GM20431 (cell line): ENCODE measurements around the gene KCNMA1.

ENCODE experiments used
- in situ Hi-C: fragments of 300-500 bp; cut with MseI, MboI; formaldehyde crosslinking; loops from one replicate; pipeline ENCODE4 v1.15.0; 2020; ENCODE audit warnings: low sequenced_read_pairs; ENCODE audit not compliant: unreplicated experiment

Gene KCNMA1

DNA sequence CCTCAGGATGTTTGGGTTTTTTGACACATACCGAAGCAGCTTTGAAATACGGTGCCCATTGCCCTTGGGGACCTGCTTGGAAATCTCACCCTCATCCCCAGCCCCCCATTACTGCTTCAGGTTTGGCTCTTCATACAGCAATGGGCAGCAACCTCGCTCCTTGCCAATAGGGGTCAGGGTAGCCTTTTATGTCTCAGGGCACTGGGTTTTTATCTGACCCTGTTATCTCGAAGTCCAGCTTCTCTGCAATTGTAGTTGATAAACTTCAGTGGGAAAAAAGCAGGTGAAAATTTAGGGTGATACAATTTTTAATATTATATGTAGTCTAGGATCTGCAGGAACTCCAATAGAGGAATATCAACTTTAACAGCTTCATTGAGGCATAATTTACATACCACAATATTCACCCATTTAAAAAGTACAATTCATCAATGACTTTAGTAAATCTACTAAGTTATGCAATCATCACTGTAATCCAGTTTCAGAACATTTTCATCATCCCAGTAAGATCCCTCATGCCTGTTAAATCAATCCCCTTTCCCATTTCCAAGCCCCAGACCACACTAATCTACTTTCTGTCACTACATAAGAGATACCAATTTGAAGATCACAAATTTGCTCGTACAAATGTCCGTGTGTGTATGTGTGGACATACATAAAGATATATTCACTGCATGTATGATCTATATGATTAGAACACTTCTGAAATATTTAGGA is 386.2 kb downstream of the KCNMA1 start:
- in situ Hi-C loops, result no loop called here

DNA sequence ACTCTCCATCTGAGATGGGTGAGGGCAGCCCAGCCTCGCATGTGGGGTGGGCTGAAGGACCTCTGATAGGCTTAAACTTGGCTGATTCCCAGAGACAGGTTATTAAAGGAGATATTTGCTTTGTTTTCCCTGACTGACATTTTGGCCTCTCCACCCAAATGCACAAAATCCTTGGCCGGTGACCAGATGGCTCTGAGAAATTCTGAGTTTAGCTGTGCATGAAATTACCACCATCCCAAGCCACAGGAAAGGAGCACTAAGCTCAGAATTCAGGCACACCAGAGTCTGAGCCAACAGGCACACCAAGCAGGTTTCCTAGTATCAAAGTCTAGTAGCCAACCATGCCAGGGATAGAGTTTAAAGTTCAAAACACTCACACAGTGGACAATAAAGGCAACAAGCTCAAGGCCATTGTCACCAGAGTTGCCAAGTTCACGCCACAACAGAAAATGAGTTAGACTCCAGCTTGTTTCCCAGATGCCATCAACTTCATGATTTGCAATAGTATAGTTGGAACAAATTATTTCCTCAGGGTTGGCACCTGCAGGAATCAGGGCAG is 387.6 kb downstream of the KCNMA1 start:
- in situ Hi-C loops, result no loop called here

DNA sequence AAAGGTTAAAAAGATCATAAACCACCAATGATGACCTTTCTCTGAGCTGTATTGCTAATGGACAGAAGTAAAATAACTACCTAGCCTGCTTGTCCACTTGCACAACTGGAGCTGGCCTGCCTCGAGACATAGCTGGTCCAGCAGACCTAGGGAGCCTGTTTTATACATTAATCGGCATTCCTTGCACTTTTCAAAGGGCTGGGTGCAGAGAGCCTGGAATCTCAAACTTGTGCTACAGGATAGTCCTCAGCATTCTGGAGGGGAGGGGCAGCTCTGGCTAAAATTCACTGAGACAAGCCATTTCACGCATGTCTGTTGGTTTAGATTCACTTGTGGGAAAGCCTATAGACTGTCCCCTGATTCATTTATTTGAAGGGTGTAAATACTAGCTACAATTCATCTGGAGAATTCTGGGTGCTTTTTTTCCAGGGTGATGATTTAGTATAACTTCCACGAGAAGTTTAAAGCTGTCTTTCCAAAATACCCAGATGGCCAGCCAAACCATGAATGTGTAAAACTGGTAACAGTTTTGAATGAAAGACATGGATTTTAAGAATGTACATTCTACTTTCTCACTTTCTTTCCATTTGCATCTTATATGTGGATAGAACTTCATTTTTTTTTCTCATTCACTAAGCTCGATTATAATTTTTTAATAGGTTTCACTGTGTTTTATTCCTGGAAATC is 389.4 kb downstream of the KCNMA1 start:
- in situ Hi-C loops, result no loop called here

DNA sequence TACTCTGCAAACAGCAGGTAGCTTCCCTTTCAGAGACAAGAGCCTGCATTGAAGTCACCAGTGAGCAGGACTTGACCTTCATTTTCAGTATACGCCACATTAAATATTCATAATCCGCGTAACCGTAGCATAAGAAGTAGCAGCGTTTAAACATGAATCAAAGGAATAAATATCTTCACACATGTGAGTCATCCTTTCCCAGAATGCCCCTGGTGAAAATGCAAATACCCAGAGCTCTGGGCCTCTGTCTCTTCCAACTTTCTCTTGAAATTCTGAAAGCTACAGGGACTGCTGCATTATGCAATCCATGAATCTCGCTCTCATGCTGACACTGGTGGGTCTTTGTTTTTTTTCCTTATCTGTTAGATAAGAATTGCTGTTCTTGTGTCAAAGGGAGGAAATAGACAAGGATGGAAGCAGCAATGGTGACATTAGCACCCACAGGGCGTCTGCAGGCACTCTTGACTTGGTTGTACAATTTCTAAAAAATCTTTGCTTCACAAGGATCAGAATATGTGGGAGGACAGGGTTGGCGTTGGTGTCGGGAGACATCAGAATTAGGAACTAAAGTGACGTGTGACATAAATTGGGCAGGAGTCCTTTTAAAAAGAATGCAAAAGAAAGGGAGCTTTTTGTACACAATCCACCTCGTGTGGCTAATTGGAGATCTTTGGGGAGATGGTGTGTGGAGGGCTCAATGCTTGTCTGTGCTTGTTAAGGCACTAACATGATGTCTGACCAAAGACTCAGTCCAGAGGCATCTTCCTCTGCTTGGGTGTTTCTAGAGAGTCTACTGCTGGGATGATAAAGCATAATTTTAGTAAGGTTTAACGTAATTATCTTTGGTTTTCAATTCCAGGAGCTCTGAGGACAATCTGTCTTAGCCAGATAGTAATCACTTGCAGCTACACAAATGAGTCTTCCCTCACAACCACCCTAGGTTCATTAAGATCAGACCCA is 390.3 kb downstream of the KCNMA1 start:
- in situ Hi-C loops, result no loop called here

DNA sequence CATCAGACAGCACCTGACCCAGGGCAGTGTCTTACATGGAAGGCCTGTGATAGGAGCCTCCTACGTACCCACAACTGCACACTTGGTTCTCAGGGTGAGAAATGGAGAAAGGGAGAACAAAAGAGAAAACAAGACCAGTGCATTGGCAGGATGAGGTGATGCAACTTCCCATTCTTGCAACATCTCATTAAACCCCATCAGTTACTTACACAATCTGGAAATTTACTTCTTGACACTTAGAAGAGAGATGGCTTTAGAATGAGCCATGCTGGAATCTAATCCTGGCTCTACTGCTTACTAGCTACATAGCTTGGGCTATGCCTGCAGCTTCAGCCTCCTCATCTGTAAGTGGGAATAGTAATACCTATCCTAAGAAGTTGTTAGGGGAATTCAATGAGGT is 391.7 kb downstream of the KCNMA1 start:
- in situ Hi-C loops, result no loop called here

DNA sequence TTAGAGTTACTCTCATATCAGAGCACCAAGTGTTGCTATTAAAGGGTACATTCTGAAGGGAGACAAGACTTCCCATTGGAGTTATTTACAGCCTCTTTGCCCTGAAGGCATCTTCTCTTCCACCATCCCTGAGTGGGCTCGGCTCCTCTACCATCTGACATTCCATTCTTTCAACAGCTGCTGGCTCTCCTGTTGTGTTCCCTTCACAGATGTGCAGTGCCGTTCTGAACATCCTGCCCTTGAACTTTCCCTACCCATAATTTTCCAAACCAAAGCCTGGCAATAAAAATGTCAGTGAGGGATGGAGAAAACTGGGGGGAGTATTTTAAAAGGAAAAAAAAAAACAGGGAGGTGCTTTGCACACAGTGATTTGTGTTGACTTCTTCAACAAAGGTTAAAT is 392.9 kb downstream of the KCNMA1 start:
- in situ Hi-C loops, result no loop called here

DNA sequence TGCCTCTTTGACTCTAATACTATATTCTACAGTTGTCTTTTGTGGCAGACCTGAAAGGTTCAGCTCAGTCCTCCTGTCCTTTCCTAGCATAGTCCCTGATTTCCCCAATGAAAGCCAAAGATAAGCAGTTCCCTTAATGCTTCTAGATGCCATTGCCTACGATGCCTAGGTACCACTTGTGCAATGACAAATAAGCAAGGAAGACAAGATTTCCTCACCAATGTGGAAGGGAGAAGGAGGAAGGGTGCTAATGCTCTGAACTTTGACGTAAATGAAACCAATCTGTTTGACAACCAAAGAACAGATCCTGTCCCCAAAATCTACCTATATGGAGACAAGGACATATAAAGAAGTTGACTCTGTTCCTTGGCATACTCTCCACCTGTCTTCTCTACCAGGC is 393.3 kb downstream of the KCNMA1 start:
- in situ Hi-C loops, result no loop called here

DNA sequence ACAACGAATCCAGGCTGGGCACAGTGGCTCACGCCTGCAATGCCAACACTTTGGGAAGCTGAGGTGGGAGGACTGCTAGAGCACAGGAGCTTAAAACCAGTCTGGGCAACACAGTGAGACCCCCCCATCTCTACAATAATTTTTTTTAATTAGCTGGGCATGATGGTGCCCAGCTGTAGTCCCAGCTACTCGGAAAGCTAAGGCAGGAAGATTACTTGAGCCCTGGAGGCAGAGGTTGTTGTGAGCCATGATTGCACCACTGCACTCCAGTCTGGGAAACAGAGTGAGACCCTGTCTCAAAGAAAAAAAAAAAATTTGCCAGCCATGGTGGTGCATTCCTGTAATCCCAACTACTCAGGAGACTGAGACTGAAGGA is 396.3 kb downstream of the KCNMA1 start:
- in situ Hi-C loops, result no loop called here

DNA sequence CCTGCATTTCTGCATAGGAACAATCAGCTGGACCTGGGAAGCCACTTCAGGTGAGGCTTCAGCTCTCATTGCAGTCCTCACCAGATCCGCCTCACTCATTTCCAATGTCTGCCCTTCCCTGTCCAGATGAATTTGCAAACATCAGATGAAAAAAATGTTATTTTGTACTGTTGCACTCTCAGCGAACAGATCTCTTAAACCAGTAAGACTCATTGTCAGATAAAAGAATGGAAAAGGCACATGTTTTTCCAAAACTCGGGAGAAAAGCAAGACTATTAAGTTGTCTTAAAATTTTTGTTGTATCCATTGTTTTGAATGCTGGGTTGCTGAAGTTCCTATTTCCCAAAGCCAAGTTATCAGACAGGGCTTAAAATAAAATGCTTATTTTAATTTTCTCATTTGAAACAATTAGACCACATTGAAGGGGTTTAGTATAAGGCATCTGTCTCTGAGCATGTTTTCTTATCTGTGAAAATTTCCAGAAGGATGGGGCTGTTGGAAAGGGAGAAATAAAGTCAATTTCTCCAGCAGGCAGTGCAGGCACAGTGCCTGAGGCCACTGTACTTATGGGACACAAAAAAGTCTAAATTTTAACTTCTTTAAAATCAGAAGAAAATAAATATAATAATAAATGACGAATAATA is 396.8 kb downstream of the KCNMA1 start:
- in situ Hi-C loops, result no loop called here

DNA sequence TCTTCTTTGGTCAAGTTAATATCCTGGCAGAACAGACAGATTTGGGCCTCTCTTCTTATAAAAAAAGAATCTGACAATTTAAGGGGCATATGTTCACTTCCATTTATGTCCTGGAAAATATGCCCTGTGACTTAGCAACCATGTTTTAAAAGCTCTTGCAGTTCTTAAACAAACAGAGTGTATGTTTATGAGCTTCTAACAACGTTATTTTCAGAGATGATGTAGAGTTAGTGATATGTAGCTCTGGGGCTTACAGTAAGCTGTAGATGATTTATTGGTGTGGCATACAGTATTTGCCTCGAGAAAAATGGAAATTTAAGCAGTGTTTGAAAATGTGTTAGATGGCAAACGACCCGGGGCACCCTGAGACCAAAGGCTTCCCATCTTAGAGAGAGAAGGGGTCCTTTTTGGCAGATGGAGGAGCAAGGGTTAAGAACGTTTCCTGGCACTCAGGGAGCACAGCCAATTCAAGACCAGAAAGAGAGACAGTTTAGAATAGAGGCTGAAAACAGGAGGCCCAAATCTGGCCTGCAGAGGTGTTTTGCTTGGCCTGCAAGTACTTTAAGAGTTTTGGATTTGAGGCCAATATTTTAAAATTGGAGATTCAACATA is 397.5 kb downstream of the KCNMA1 start:
- in situ Hi-C loops, result no loop called here

DNA sequence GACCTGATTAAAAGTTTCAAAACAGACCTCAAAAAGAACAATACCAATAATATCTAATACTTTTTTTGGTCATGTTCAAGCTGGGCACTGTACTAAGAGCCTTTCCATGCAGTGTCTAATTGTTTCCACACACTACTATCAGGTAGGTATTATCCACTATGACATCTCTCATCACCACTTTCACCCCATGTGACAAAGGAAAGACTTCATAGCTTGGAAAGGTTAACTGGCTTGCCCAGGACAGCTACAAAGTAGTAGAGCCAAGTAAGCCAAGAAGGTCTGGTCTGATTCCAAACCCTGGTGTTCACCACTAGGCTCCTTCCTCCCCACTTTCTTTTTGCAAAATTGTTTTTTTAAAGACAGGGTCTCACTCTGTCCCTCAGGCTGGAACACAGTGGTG is 400.5 kb downstream of the KCNMA1 start:
- in situ Hi-C loops, result no loop called here

DNA sequence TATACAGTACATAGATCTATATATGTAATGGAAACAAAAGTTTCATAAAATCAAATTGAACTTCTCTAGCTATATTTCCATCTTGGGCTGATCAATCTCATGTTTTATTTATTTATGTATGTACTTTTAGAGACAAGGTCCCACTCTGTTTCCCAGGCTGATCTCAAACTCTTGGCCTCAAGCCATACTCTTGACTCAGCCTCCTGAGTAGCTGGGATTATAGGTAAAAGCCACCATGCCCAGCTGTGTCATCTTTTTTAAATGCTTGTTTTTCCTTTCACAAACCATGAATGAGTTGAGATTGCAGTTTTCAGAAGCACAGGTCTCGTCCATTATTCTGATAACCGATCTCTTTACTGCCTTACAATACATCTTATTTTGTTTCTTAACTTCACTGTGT is 400.9 kb downstream of the KCNMA1 start:
- in situ Hi-C loops, result no loop called here

DNA sequence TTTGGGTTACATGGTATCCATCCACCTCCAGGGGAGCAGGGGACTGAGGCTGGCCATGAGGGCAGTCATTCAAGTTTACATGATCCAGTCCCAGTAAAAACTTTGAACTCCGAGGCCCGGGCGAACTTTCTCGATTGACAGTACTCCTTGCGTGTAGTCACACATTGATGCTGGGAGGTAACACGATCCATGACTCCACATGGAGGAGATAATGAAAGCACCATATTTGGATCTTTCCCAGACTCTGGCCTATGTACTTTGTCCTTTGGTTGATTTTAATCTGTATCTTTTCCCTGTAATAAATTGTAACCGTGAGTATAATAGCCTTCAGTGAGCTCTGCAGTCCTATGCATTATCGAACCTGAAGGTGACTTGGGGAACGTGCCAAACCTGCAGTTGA is 401.6 kb downstream of the KCNMA1 start:
- in situ Hi-C loops, result no loop called here

DNA sequence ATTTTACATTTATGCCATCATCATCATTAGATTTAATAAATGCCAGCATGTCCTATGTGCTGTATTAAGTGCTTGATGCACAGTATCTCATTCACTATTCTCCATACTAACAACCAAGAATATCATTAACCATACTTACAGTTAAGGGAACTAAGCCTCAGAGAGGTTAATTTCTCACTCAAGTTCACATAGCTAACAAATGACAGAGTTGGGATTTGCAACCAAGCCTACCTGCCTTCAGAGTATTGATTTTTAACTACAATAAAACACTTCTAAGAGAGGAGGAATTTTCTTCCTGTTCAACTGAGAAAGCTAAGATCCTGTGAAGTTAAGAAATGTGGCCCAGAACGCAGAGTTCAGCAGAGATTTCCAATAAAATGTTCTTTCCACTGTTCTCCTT is 403.0 kb downstream of the KCNMA1 start:
- in situ Hi-C loops, result no loop called here

DNA sequence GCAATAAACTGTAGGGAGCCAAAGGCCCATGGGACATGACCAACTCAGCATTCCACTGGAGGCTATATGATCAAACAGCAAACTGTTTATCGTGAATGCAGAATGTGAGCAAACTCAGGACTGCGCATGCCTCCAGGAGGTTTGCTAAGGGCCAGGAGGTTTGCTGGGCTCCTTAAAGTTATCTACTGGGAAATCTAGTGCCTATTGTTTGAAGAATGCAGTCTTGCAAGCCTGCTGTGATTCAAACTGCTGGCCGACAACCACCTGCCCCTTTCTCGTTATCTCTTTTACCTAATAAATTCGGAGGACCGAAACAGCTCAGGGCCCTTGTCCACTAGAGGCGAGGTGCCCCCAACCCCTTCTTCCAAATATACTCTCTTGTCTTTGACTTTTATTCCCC is 404.1 kb downstream of the KCNMA1 start:
- in situ Hi-C loops, result no loop called here

DNA sequence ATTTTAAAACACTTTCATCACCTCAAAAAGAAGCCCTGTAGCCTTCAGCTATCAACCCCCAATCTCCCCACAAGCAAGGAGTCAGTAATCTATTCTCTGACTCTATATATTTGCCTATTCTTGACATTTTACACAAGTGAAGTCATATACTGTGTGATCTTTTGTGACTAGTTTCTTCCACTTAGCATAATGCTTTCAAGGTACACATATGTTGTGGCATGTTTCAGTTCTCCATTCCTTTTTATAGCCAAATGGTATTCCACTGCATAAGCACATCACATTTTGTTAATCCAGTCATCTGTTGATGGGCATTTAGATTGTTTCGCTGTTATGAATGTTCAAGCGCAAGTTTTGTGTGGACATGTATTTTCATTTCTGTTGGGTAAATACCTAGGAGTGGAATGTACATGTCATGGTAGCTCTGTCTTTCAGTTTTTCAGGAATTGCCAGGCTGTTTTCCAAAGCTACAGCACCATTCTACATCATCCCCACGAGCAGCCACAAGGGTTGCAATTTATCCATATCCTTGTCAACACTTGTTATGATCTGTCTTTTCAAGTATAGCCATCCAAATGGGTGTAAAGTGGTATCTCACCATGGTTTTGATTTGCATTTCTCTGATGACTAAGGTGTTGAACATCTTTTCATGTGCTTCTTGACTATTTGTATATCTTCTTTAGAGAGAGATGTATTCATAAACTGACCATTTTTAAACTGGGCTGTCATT is 405.6 kb downstream of the KCNMA1 start:
- in situ Hi-C loops, result no loop called here

DNA sequence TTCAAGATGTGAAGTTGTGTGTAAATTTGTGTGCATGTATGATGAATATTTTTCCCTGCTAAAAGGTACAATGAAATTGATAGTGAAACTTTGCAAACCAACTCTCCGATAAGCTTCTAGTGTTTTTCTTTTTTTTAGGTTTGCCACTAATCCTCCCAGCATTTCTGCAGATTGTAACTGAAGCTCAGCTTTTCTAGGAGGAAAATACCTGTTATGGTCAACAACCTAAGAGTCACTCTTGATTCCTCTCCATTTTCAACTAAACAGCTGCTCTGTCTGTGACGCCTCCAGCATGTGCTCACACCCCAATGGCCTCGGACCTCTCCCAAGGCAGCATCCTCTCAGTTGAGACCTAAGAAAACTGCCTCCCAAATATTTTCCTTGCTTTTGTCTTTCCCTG is 406.2 kb downstream of the KCNMA1 start:
- in situ Hi-C loops, result no loop called here

DNA sequence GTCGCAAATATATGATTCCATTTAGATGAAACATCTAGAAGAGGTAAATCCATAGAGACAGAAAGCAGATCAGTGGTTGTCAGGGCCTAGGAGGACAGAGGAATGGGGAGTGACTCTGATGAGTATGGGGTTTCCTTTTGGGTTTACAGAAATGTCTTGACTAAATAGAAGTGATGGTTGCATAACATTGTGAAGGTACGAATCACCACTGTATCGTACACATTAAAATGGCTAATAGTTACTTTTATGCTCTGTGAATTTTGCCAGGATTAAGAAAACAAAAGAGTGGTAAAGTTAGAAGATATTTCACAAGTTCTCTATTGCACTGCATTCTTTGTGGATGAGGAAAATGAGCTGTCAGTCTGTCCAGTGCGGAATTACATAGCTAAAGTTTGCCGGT is 407.4 kb downstream of the KCNMA1 start:
- in situ Hi-C loops, result no loop called here

DNA sequence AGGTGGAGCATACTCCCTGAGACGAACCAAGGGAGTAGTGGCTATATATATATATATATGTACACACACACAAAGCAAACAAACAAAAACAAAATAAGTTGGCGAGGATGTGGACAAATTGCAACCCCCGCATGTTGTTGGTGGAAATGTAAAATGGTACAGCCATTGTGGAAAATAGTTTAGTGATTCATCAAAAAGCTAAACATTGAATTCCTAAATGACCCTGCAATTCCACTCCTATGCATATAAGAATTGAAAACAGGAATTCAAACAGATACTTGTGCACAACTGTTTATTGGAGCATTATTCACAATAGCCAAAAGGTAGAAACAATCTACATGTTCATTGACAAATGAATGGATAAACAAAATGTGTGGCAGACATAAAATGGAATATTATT is 407.9 kb downstream of the KCNMA1 start:
- in situ Hi-C loops, result no loop called here
